Left renal pelvis (tissue), 4 donors: Measurements from ENCODE around the gene PDIK1L. TPM values are rescaled to one million over a fixed set of nuclear protein-coding genes. Genes with fewer than 3 reads are reported as not detected.

ENCODE experiments used
- DNase-seq, 4 donors: peaks; one replicate each; pipeline ENCODE4 v3.0.0-alpha.2; 2013; ENCODE audit warnings: low read depth in 4 of 4, low spot score in 3 of 4
- polyA plus RNA-seq, 4 donors: library from polyadenylated mRNA; unstranded; fragments of 120-200 nt; gene quantifications; one replicate each; pipeline ENCODE4 v1.2.1, GENCODE V29; 2013; ENCODE audit not compliant: insufficient read length in 4 of 4

PDIK1L gene
- polyA plus RNA-seq, 4 donors, result 16.5 to 22.8 (median 19.8) TPM

- DNase-seq, result no peak
Measured at GRCh38 chr1:26169198-26169554, 57.6 kb downstream of the PDIK1L start.

GRCh38 chr1:26169669-26170471, 58.2 kb downstream of the PDIK1L start, which contains the start of gene ZNF593:
Gene ZNF593 (plus strand): TSS chr1:26169908. CDS start chr1:26169984, 76 bp downstream.
- DNase-seq, result peak; percentile 65 to 82 (median 79)

GRCh38 chr1:26170472-26170821, 58.8 kb downstream of the PDIK1L start:
- no peak for DNase-seq

- no peak for DNase-seq
Measured at GRCh38 chr1:26171084-26172072, 59.8 kb downstream of the PDIK1L start, which contains the start of gene ZNF593OS. Gene ZNF593OS (minus strand): TSS chr1:26171832. CDS start chr1:26171661, 171 bp downstream.

Other genes with a start within 250 kb of the PDIK1L start
- gene PAQR7, start 236.1 kb upstream of the PDIK1L start, polyA plus RNA-seq, result 10 to 100 TPM; 13.4 to 36.2 (median 28.7) TPM
- 1,000 to 10,000 TPM; 1,009 to 1,484 (median 1,179) TPM for gene STMN1, start 205.4 kb upstream of the PDIK1L start, polyA plus RNA-seq
- gene PAFAH2, start 113.8 kb upstream of the PDIK1L start, polyA plus RNA-seq, result 10 to 100 TPM in 3 of 4 donors, 1 to 10 TPM in 1; 5.0 to 20.0 (median 17.2) TPM
- gene EXTL1, start 90.0 kb upstream of the PDIK1L start, polyA plus RNA-seq, result 1 to 10 TPM; 1.2 to 2.2 (median 1.9) TPM
- 1 to 10 TPM in 3 of 4 donors, under 1 TPM in 1; 0.37 to 5.3 (median 3.6) TPM for gene SLC30A2, start 65.7 kb upstream of the PDIK1L start, polyA plus RNA-seq
- gene TRIM63, start 44.2 kb upstream of the PDIK1L start, polyA plus RNA-seq, result under 1 TPM; 0.07 to 0.98 (median 0.75) TPM
- gene FAM110D, start 47.3 kb downstream of the PDIK1L start, polyA plus RNA-seq, result 1 to 10 TPM in 3 of 4 donors, under 1 TPM in 1; 0.50 to 1.2 (median 1.2) TPM
- gene C1orf232, start 57.1 kb downstream of the PDIK1L start, polyA plus RNA-seq, result under 1 TPM in 1 of 4 donors, not detected in 3; 0.56 TPM
- 10 to 100 TPM; 10.2 to 20.9 (median 14.4) TPM for gene ZNF593, start 58.1 kb downstream of the PDIK1L start, polyA plus RNA-seq
- gene ZNF593OS, start 60.0 kb downstream of the PDIK1L start, polyA plus RNA-seq, result 1 to 10 TPM in 3 of 4 donors, under 1 TPM in 1; 0.74 to 2.0 (median 1.2) TPM
- gene CNKSR1, start 65.7 kb downstream of the PDIK1L start, polyA plus RNA-seq, result 10 to 100 TPM in 2 of 4 donors, 1 to 10 TPM in 2; 2.1 to 20.9 (median 14.2) TPM
- under 1 TPM in 1 of 4 donors, not detected in 3; 0.12 TPM for gene CATSPER4, start 78.8 kb downstream of the PDIK1L start, polyA plus RNA-seq
- gene CEP85, start 122.4 kb downstream of the PDIK1L start, polyA plus RNA-seq, result 10 to 100 TPM; 12.8 to 20.4 (median 17.5) TPM
- 100 to 1,000 TPM in 3 of 4 donors, 10 to 100 TPM in 1; 98.1 to 119 (median 104) TPM for gene SH3BGRL3, start 168.3 kb downstream of the PDIK1L start, polyA plus RNA-seq
- gene UBXN11, start 194.8 kb downstream of the PDIK1L start, polyA plus RNA-seq, result 10 to 100 TPM; 18.8 to 56.9 (median 33.7) TPM
- gene CD52, start 206.1 kb downstream of the PDIK1L start, polyA plus RNA-seq, result 1 to 10 TPM; 2.7 to 6.6 (median 5.2) TPM
- 1 to 10 TPM in 1 of 4 donors, under 1 TPM in 2, not detected in 1; 0.54 to 1.2 (median 0.98) TPM for gene CRYBG2, start 242.3 kb downstream of the PDIK1L start, polyA plus RNA-seq